Smooth muscle cell of trachea (primary cell): Measurements from ENCODE around the gene SULT1C3. TPM values are rescaled to one million over a fixed set of nuclear protein-coding genes. Genes with fewer than 3 reads are reported as not detected.

Source experiments
- total RNA-seq: library from RNA; depleted of rRNA; stranded (reverse); fragments of >200 nt; gene quantifications from 2 replicates; pipeline ENCODE4 v1.2.1, GENCODE V29; 2014

The SULT1C3 gene
- not detected in 2 replicates for total RNA-seq

DNA sequence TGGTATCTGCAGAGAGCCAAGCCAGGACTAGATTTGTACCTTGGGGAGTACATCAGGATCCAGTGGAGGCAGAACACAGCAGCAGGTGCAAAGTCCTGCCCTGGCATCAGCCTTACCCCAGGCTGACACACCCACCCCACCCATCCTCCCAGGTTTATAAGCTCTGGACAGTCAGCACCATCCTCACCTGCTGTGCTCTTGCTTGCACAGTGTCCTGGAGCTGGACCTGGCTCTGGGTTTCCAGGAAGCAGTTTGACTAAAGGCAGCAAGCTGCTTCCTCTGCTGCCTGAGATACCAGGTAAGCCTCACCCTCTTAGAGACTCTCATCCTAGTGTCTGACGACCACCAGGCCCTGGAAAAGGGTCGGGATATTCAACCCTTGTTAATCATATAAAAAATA, at the start of gene SULT1C3:
SULT1C3 (plus strand) TSS at position 183 of the 400 bp plus-strand sequence. CDS start 7,227 bp downstream, outside the sequence.

DNA sequence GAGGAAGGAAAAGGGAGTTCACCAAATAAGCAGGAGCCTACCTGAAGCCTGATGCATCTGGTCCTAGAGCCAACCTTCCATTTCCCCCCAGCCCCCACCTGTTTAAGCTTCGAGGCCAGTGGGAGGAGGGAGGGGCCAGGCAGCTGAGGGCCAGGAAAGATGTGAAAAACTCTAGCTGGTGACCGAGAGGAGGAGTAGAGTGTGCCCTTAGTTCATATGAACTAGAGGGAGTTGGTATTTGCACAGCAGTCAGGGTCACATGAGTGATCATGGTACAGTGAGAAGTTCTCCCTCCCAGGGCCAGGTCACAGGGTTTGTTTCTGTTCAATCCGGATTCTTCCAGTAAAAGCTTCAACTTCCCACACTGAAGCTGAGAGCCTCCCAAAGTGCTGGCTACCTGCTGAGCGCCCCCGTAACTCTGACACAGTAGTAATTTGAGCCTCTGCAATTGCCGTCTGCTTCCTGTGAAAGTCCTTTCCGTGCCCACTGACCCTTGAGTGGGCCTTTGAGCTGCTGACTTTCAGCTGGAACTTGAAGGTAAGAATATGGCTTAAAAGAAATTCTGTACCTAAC, 48.9 kb downstream of the SULT1C3 start, which contains the start of gene SULT1C2:
SULT1C2 (plus strand) TSS at position 362 of the 573 bp plus-strand sequence. CDS start 4,773 bp downstream, outside the sequence.

Other genes with a start within 250 kb of the SULT1C3 start
- gene SULT1C2, start 48.9 kb downstream of the SULT1C3 start, total RNA-seq, result 0.44 and 0.50 TPM in 2 replicates
- gene SULT1C4, start 138.0 kb downstream of the SULT1C3 start, total RNA-seq, result under 0.01 TPM in 1 of 2 replicates, not detected in the other
- gene GCC2, start 209.2 kb downstream of the SULT1C3 start, total RNA-seq, result 24.3 and 31.1 TPM in 2 replicates